ENCODE data around the gene TAF1A.

The TAF1A gene

DNA sequence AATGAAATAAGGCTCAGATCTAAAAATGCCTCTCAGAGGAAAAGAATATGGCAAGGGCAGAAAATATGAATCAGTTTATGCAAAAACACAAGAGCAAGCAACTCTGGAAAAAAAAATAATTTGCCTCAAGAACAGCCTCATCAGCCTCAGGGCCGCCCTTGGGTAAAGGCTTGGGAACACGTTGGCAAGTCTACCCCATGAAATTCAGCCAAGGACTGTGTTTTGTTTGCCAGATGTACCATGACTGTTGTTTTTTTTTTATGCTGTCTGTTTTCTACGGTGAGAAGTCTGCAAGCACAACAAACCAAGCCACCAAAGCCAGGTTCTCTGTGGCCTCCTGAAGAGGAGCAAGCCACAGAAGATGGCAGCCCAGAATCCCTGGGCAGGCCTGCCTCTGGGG lies 59.8 kb downstream of the TAF1A start:
- no peak for DNase-seq

DNA sequence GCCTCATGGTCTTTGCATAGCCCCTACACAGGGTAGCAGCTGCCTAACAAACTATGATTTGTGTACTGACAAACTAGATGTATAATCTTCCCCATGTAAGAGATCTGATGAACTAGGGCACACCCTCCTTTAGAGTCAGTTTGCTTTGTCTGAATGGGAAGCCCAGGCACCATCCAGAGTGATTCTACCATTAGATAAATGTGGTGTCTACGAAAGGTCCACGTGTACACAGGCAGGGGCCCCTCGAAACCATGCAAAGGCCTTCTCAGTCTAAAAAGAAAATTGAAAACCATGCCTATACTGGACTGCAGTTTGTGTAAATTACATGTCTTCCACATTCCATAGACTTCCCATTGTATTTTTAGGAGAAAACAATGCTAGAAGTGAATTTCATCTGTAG lies 60.6 kb downstream of the TAF1A start:
- DNase-seq, result no peak

DNA sequence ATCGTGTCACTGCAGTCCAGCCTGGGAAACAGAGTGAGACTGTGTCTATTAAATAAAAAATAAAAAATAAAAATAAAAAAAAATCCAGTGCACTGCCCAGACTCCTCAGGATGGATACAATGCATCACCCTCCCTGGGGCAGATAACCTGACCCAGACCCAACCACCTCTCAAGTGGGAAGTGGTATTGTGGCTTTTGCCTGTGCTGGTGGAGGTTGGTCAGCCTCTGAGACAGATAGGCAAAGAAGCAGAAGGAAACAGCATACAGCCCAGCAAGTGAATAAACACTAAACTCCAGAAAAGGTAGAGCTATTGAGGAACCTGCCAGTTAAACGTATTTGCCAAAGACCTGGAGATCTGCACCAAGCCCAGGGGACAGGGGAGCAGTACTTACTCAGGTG lies 63.8 kb downstream of the TAF1A start:
- no peak for DNase-seq

DNA sequence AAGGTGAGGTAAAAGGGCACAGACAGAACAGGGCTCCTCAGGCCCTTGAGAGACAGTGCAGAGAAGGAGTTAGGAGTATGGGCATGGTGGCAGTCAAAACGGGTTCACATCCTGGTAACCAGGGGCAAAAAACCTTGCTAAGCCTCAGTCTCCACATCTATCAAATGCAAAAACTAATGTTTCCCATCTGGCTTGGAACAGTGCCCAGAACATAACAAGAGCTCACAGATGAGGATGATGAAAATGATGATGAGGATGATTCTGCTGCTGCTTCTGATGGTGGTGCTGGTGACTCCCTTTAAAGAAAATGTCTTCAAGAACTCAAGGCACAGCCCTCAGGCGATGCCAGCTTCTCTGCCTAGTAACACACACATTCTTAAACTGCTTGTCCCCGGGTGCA lies 65.9 kb downstream of the TAF1A start:
- DNase-seq, result no peak

DNA sequence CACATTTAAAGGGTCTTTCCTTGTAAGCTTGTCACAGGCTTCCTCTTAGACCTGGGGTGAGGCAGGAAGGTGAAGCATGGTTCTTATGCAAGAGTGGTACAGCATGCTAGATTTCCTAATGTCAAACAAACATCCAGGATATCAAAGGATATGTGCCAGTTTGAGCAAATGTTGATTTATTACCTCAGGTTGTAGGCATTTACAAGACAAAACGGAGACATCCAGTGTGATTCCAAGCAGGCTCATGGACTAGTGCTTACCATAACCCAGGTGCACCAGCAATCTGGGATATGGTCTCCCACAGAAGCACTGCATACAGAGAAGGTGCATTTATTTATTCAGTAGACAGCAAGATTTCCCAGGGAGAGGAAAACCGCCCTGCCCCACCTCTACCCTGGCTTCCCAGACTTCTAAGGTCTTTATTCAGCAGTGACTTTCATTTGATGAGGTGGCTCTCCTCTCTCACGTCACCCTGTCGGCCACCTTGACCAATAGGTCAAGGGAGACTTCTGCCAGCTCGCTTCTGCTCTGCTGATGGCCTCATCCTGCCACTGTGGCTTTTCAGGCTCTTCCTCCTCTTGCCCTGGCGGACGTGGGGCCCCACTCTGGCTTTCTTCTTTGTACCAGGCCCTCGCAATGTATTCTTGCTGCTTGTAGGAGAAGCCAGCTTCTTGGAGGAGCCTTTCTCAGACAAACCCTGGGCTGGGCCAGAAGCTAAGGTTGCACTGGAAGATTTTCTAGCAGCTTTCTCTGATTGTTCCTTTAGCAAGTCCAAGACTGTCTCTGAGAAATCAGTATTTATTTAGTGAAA lies 67.4 kb downstream of the TAF1A start:
- DNase-seq, result no peak

DNA sequence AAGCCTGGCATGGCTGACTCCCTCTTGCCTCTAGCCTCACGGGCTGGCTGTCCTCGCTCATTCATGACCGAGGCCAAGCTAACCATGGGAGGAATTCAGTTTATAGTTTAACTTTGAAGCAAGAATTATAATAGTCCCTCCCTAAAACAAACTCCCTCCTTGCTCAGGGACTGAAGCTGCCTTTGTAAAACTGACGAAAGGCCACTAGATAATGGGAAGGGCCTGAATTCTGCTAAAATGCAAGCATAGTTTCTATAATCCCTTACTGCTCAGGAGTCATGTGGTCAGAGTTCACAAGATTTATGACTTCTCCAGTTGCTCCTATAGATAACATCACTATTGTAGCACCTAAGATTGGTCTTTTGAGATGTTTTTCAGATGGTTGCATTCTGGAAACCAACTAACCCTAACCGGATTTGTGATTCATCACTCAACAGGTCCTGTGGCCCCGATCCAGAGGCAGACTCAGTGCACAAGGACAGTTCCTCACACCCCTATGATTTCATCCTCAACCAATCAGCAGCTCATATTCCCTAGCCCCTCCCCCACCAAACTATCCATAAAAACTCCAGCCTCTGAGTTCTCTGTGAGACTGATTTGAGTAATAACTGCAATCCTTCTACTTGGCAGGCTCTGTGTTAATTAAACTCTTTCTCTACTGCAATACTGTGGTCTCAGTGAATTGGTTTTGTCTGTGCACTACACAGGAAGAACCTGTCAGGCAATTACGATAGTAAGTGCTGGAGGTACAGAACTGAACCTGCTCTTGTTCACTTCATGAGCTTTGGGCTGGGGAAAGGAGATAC lies 68.2 kb downstream of the TAF1A start:
- no peak for DNase-seq
